HFF-Myc (cell line): ENCODE results near the gene PLEKHM3.

Source experiments
- DNase-seq: peaks from one replicate; pipeline ENCODE4 v3.0.0-alpha.2; 2011; ENCODE audit warnings: low read depth; ENCODE audit errors: extremely low read depth
- H3K4me3 ChIP-seq: replicated peaks from 2 replicates; pipeline ENCODE4 v1.5.1; 2011; ENCODE audit warnings: low read depth, mild to moderate bottlenecking, control low read depth, low read length
- CTCF ChIP-seq: IDR thresholded peaks from 2 replicates; pipeline ENCODE4 v1.5.1; 2012; ENCODE audit warnings: mild to moderate bottlenecking, low read depth, low read length, control low read depth; ENCODE audit errors: missing control alignments

The PLEKHM3 gene

GRCh38 chr2:208046686-208047085 lies 21.4 kb upstream of the PLEKHM3 start:
- H3K4me3 ChIP-seq, result no peak overlapping the region
- no peak for DNase-seq
- no peak for TF ChIP-seq CTCF

DNA sequence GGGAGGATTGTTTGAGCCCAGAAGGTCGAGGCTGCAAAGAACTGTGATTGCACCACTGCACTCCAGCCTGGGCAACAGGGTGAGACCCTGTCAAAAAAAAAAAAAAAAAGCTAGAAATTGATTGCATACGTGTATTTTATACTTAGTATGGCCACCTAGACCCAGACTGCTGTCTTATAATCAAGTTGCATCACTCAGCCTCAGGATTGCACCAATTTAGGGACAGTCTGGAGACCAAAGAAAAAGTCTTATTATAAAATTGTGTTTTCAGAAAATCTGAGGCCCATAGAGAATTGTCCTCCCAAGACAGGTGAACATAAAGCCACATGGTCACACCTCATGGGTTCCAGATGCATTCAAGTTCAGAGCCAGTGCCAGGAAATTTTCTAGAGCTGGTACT lies 17.1 kb upstream of the PLEKHM3 start:
- TF ChIP-seq CTCF, result no peak
- H3K4me3 ChIP-seq, result no peak overlapping the region
- DNase-seq, result no peak

DNA sequence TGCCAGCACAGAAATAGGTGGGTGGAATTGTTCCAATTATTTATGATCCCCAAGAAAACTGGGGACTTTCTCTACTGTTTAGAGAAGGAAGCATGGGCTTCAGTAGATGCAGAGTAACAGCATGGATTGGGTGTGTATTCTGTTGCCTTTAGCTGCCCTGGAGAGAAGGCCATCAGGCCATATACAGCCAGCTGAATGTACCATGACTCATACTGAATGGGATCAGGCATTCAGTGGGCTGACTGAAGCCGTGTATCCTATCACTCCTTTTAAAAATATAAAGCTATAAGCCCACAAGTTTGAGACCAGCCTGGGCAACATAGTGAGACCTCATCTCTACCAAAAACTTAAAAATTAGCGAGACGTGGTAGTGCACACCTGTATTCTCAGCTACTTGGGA lies 16.7 kb upstream of the PLEKHM3 start:
- no peak for TF ChIP-seq CTCF
- no peak for DNase-seq
- no peak overlapping the region for H3K4me3 ChIP-seq

GRCh38 chr2:208040199-208041171 lies 15.2 kb upstream of the PLEKHM3 start:
- peak; percentile 87 for TF ChIP-seq CTCF
- H3K4me3 ChIP-seq, result no peak overlapping the region
- peak; percentile 52 for DNase-seq

DNA sequence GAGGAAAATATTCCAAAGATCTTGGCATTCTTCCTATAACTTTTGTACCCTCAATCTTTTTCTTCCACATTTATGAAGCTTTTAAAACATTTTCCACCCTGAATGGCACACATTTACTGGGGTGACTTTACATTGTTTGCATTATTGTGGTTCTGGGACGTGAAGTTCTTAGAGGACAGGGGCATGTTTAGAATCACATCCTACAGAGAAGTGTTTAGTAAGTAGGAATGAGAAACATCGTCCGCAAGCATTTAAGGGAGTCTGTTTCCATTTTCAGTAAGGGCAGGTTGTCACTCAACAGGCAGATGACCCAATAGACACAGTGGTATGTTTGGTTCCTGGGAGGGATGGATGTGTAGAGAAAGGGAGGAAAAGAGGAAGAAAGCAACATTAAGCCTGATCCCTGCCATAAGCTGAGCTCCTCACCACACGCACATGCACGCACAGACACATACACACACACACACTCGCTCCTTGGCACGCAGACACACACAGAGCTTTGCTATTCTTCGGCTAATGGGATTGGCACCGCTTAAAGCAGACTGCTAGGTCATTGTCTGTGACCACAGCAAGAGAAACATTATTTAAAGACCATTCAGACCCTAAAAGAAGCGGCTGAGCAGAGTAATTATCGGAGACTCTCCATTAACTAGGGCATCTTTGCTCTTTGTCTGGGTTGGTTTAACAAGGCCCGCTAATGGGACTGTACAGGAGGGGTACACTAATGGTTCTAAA lies 14.2 kb upstream of the PLEKHM3 start:
- DNase-seq, result no peak
- TF ChIP-seq CTCF, result no peak
- H3K4me3 ChIP-seq, result no peak overlapping the region

GRCh38 chr2:208037564-208038487 lies 12.5 kb upstream of the PLEKHM3 start:
- no peak for TF ChIP-seq CTCF
- no peak overlapping the region for H3K4me3 ChIP-seq
- DNase-seq, result no peak
